NCI-H1105 (cell line): ENCODE results near the gene GKAP1.
A peak's percentile ranks its signal among the peaks of the same experiment; 100 is the strongest.
"Not testable (repeated sequence)": the region's sequence is repeated elsewhere in the genome, so short reads cannot be mapped to it uniquely, and the experiment has no call there.

ENCODE experiments used
- DNase-seq: peaks from one replicate; lab custom pipeline; 2025; lab: John Stamatoyannopoulos, UW

Gene GKAP1

GRCh38 chr9:83817356-83818278 is at the start of gene GKAP1:
Gene GKAP1 (minus strand): TSS chr9:83817769. CDS start chr9:83806517, 11,252 bp downstream.
- DNase-seq: peak; percentile 64

GRCh38 chr9:83849895-83850294 is 32.3 kb upstream of the GKAP1 start:
- not testable (repeated sequence) for DNase-seq

GRCh38 chr9:83837070-83837643 is 19.6 kb upstream of the GKAP1 start:
- not testable (repeated sequence) for DNase-seq

GRCh38 chr9:83830426-83831071 is 13.0 kb upstream of the GKAP1 start:
- not testable (repeated sequence) for DNase-seq

GRCh38 chr9:83824986-83825623 is 7.5 kb upstream of the GKAP1 start:
- DNase-seq: not testable (repeated sequence)

- DNase-seq: peak; percentile 20
Measured at GRCh38 chr9:83817011-83817355, 586 bp downstream of the GKAP1 start.

- DNase-seq: not testable (repeated sequence)
Measured at GRCh38 chr9:83815120-83815519, 2.4 kb downstream of the GKAP1 start.

GRCh38 chr9:83809213-83809612 is 8.4 kb downstream of the GKAP1 start:
- not testable (repeated sequence) for DNase-seq

GRCh38 chr9:83804454-83804853 is 13.1 kb downstream of the GKAP1 start:
- not testable (repeated sequence) for DNase-seq

- not testable (repeated sequence) for DNase-seq
Measured at GRCh38 chr9:83803941-83804340, 13.6 kb downstream of the GKAP1 start.

- DNase-seq: no peak
Measured at GRCh38 chr9:83800236-83801033, 17.1 kb downstream of the GKAP1 start.

- no peak for DNase-seq
Measured at GRCh38 chr9:83794051-83794450, 23.5 kb downstream of the GKAP1 start.

- no peak for DNase-seq
Measured at GRCh38 chr9:83792746-83793145, 24.8 kb downstream of the GKAP1 start.

- DNase-seq: no peak
Measured at GRCh38 chr9:83778164-83778563, 39.4 kb downstream of the GKAP1 start.

GRCh38 chr9:83775932-83776331 is 41.6 kb downstream of the GKAP1 start:
- no peak for DNase-seq

- no peak for DNase-seq
Measured at GRCh38 chr9:83772860-83773259, 44.7 kb downstream of the GKAP1 start.

- no peak for DNase-seq
Measured at GRCh38 chr9:83765376-83765775, 52.2 kb downstream of the GKAP1 start.

GRCh38 chr9:83754383-83754977 is 63.1 kb downstream of the GKAP1 start:
- no peak for DNase-seq

GRCh38 chr9:83749706-83750105 is 67.9 kb downstream of the GKAP1 start:
- no peak for DNase-seq

GRCh38 chr9:83744206-83744605 is 73.4 kb downstream of the GKAP1 start:
- no peak for DNase-seq

GRCh38 chr9:83733739-83734138 is 83.8 kb downstream of the GKAP1 start:
- no peak for DNase-seq
